GM12875 (cell line): ENCODE results near the gene FOXP3.

Experiments
- H3K4me3 ChIP-seq: one replicate; pipeline ENCODE4 v1.5.1; 2011; ENCODE audit warnings: low read depth, low read length, control low read depth
- TF ChIP-seq, protein P1 (sequence below): IDR thresholded peaks from 2 replicates; pipeline ENCODE4 v1.5.1; 2011; ENCODE audit warnings: low read depth, mild to moderate bottlenecking, control low read depth, inconsistent platforms, low read length, moderate library complexity, borderline replicate concordance; ENCODE audit not compliant: insufficient read depth

Gene FOXP3

DNA sequence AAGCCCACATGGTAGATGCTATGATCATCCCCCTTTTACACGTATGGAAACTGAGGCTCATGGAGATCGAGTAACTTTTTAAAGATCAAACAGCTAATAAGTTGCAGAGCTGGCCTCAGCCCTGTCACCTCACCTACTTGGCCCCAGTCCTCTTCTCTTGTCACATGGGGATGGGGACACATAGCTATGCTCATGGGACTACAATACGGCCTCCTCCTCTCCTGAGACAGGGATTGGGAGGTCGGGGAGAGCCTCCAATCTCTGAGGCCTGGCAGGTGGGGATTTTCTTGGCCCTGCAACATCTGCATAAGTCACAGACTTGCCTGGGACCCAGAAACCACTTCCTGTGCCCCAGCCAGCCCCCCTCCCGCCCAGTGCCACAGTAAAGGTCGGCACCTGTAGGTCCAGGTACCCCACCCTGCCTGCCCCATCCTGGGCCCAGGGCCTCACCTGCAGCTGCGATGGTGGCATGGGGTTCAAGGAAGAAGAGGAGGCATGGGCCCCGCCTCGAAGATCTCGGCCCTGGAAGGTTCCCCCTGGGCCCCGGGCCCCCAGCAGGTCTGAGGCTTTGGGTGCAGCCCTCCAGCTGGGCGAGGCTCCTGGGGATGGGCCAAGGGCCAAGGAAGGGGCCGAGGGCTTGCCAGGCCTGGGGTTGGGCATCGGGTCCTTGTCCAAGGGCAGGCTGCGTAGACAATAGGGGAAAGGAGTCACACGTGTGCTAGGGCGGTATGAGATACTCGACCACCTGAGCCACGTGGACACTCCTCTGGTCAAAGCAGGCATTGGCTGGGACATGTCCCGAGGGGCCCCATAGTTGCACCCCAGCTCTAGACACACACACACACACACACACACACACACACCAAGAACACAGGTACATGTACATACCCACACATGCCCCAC lies 6.4 kb downstream of the FOXP3 start:
- TF ChIP-seq, protein P1, sequence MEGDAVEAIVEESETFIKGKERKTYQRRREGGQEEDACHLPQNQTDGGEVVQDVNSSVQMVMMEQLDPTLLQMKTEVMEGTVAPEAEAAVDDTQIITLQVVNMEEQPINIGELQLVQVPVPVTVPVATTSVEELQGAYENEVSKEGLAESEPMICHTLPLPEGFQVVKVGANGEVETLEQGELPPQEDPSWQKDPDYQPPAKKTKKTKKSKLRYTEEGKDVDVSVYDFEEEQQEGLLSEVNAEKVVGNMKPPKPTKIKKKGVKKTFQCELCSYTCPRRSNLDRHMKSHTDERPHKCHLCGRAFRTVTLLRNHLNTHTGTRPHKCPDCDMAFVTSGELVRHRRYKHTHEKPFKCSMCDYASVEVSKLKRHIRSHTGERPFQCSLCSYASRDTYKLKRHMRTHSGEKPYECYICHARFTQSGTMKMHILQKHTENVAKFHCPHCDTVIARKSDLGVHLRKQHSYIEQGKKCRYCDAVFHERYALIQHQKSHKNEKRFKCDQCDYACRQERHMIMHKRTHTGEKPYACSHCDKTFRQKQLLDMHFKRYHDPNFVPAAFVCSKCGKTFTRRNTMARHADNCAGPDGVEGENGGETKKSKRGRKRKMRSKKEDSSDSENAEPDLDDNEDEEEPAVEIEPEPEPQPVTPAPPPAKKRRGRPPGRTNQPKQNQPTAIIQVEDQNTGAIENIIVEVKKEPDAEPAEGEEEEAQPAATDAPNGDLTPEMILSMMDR = no peak
- H3K4me3 ChIP-seq = no peak overlapping the region

DNA sequence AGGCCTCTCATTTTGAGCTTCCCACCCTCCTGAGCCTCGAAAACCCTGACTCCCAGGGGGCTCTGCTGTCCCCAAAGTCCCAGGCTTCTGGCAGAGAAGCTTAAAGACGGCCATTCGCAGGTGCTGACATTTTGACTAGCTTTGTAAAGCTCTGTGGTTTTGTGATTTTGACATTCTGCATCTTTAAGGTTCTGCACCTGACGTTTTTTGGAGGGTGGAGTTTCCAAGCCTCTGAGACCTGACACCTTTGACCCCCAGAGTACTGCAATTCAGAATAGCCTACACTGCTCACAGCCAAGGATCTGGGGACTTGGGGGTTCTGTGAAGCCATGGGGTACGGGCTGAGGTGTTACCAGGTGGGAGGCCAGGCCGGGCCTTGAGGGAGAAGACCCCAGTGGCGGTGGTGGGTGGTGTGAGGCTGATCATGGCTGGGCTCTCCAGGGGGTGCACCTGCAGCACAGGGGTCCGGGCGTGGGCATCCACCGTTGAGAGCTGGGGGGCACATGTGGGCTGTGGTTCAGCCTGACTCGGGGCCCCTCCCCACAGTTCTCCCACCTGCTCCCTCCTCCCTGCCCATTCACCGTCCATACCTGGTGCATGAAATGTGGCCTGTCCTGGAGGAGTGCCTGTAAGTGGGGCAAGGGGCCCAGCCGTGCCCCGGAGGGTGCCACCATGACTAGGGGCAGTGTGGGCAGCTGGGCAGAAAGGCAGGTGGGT lies 7.3 kb downstream of the FOXP3 start:
- TF ChIP-seq, protein P1 = no peak
- H3K4me3 ChIP-seq = no peak overlapping the region

DNA sequence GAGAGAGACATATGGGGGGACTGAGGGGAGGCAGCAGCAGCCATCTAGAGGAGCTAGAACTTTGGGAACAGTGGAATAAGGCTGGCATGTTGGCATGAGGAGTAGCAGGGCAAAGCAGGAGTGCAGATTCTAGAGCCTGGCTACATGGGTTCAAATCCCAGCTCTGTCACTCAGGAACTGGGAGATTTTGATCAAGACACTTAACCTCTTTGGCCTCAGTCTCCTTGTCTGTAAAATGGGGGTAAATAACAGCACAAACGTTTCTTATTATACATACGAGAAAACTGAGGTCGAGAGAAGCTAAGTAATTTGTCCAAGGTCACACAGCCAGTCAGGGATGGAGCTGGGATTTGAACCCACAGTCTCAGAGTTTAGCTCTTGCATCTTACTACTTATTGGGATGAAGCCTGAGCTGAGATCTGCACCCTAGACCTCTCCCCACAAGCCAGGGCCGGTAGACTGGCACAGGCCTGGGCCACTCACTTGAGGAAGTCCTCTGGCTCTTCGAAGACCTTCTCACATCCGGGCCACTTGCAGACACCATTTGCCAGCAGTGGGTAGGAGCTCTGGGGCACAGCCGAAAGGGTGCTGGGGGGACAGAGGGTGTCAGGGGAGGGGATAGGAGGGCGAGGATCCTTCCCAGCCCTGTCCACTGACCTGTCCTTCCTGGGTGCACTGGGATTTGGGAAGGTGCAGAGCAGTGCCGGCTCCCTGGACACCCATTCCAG lies 8.1 kb downstream of the FOXP3 start:
- H3K4me3 ChIP-seq = no peak overlapping the region
- TF ChIP-seq, protein P1 = no peak

DNA sequence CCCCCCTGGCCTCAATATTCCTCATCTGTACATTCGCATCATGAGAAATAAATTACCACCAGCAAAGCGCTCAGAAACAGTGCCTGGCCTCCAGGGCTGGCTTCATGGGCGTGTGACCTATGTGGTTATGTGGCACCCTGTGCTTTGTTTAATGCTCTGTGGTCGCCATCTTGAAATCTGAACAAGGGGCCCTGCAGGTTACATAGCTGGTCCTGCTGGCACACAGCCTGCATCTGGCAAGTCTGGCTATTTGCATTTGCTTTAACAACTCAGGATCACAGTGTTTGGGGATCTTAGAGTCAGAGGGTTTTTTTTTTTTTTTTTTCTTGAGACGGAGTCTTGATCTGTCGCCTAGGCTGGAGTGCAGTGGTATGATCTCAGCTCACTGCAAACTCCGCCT lies 9.9 kb downstream of the FOXP3 start:
- TF ChIP-seq, protein P1 = no peak
- H3K4me3 ChIP-seq = no peak overlapping the region

DNA sequence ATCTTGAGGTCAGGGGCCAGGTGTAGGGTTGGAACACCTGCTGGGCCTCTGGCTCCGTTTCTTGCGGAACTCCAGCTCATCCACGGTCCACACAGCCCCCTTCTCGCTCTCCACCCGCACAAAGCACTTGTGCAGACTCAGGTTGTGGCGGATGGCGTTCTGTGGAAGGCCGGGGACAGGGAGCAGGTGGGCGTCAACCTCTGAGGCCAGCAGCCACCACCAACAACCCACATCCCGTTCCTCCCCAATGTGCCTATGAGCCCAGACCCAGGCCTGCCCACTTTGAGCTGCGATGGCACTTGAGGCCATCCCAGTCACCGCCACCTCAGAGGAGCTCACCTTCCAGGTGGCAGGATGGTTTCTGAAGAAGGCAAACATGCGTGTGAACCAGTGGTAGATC lies 13.2 kb downstream of the FOXP3 start:
- TF ChIP-seq, protein P1 = no peak
- H3K4me3 ChIP-seq = no peak overlapping the region

DNA sequence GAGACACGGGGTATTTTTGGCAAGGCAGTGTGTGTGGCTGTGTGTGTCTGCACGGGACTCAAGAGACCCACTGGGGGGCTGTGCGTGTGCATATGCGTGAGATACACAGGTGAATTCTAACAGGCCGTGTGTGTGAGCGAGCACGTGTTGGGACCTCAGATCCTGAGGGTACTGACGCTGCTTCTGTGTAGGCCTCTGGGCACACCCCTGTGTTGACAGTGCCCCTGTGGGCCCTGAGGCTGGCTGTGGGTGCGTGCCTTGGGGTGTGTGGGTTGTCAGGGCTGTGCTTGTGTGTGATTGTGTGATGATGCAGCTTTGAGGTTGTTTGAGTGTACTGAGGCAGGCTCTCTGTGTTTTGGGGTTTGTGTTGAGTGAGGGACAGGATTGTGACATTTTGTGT lies 13.9 kb downstream of the FOXP3 start:
- TF ChIP-seq, protein P1 = no peak
- H3K4me3 ChIP-seq = no peak overlapping the region
